Pancreas (tissue), 10 donors: ENCODE data around the gene CD83. TPM values are rescaled to one million over a fixed set of nuclear protein-coding genes. Genes with fewer than 3 reads are reported as not detected.

Experiments used
- ATAC-seq, 4 donors: fragments of 200-7000 bp; cut with Tn5 transposase; one replicate each; pipeline versions ENCODE4 v1.8.0 to v1.9.1; 2020; ENCODE audit warnings: mild to moderate bottlenecking in 4 of 4, moderate library complexity in 4 of 4
- DNase-seq, 6 donors: peaks; one replicate each; pipeline ENCODE4 v3.0.0-alpha.2; 2020
- FAIRE-seq: peaks from 2 replicates; lab custom pipeline; 2012; peaks lifted over from hg19 to GRCh38; lab: Jason Lieb, UNC
- H3K27ac ChIP-seq, 4 donors: fragments of 200-600 bp; sonication (generic); 1 replicate in 3 of 4; 2 replicates in 1 of 4; pipeline versions ENCODE4 v1.5.0 to v1.8.0; 2020
- H3K27me3 ChIP-seq, 4 donors: fragments of 200-600 bp; one replicate each; pipeline ENCODE4 v1.8.0; 2021
- H3K36me3 ChIP-seq, 3 donors: fragments of 200-600 bp; sonication (generic) in 1 of 3; one replicate each; pipeline versions ENCODE4 v1.5.0 to v1.8.0; 2020 to 2021
- H3K4me1 ChIP-seq, 3 donors: fragments of 200-600 bp; one replicate each; pipeline ENCODE4 v1.8.0; 2021
- H3K4me3 ChIP-seq, 4 donors: fragments of 200-600 bp; sonication (generic) in 2 of 4; one replicate each; pipeline versions ENCODE4 v1.5.0 to v1.8.0; 2020 to 2021
- H3K9me3 ChIP-seq, 4 donors: fragments of 200-600 bp; one replicate each; pipeline ENCODE4 v1.8.0; 2021
- CTCF ChIP-seq, 4 donors: fragments of 200-600 bp; sonication (generic) in 3 of 4; IDR thresholded peaks; one replicate each; pipeline versions ENCODE4 v1.5.0 to v1.8.0; 2021; ENCODE audit warnings: antibody characterized with exemption in 4 of 4
- WGBS, 2 donors: extraction: QIAGEN DNeasy Blood & Tissue Kit; methylation state at CpG; one replicate each; pipeline ENCODE4 v1.1.7; 2013; 5-methylcytosine and 5-hydroxymethylcytosine counted together
- intact Hi-C, 3 donors: fragments of 100-400 bp; cut with DNase I; formaldehyde crosslinking; loops; one replicate each; pipeline versions ENCODE4 v1.11.1 to v1.14.2; 2022
- polyA plus RNA-seq, 2 donors: library from polyadenylated mRNA; stranded (reverse); fragments of 200-250 nt; gene quantifications; one replicate each; pipeline ENCODE4 v1.2.3, GENCODE V29; 2013
- total RNA-seq, 6 donors: library from RNA; stranded (reverse); fragmentation: NEBNext Ultra II Directional in 4 of 6; extraction: Animal tissue kit (Norgen Biotek cat#: 25700) in 4 of 6; gene quantifications; one replicate each; pipeline versions ENCODE4 v1.2.1 to v1.2.4, GENCODE V29; 2021 to 2023
- donor health status: healthy with polysubstance abuse.
- donor health status: DM: no; HTN: no; CAD: no; lungs with moderate emphysema.
- donor health status: DM: no; HTN: no; CAD: no.
- donor health status: control.
- donor health status: control.
- donor health status: Bipolar disorder and iron deficiency.
- donor health status: DM: yes; HTN: yes; CAD: no.
- donor health status: DM: no; HTN: no; CAD: no.
- donor health status: DM: no; HTN: no; CAD: no.
- donor health status: DM: yes; HTN: yes; CAD: no.

CD83 gene
- total and polyA plus RNA-seq, 8 donors = 0.72 to 5.1 (median 1.3) TPM

- FAIRE-seq = no peak
Measured at GRCh38 chr6:14105547-14105946, 12.0 kb upstream of the CD83 start.

GRCh38 chr6:14107000-14107399, 10.6 kb upstream of the CD83 start:
- FAIRE-seq (no peak), ATAC-seq (no peak), DNase-seq (no peak)
- intact Hi-C loops = no loop called here
- no peak overlapping the region for H3K27ac ChIP-seq
- no peak overlapping the region for H3K4me3 ChIP-seq
- H3K9me3 ChIP-seq = no peaks in the 10 kb centered on the region
- no peak for TF ChIP-seq CTCF (IDR thresholded peaks at IDR 0.05)
- no peaks in the 10 kb centered on the region for H3K4me1 ChIP-seq
- no peaks in the 10 kb centered on the region for H3K27me3 ChIP-seq
- no peaks in the 10 kb centered on the region for H3K36me3 ChIP-seq

More at GRCh38 chr6:14105547-14105946, 12.0 kb upstream of the CD83 start:
- no peaks in the 10 kb centered on the region for H3K27me3 ChIP-seq
- H3K27ac ChIP-seq = no peak overlapping the region
- no peak overlapping the region for H3K4me3 ChIP-seq
- H3K9me3 ChIP-seq = no peaks in the 10 kb centered on the region
- no peak for TF ChIP-seq CTCF (IDR thresholded peaks at IDR 0.05)
- DNase-seq (no peak), ATAC-seq (no peak)
- no peaks in the 10 kb centered on the region for H3K36me3 ChIP-seq
- intact Hi-C loops = no loop called here
- 38 to 72% methylated on average over 1 of the region's 1 CpG for WGBS, 2 donors
- H3K4me1 ChIP-seq = no peaks in the 10 kb centered on the region

GRCh38 chr6:14107711-14108494, 9.7 kb upstream of the CD83 start:
- WGBS, 2 donors = 72 to 85% methylated on average over 5 of the region's 5 CpGs
- H3K9me3 ChIP-seq = no peaks in the 10 kb centered on the region
- FAIRE-seq = no peak
- H3K4me1 ChIP-seq = no peaks in the 10 kb centered on the region
- ATAC-seq = no peak
- DNase-seq = no peak
- H3K4me3 ChIP-seq = no peak overlapping the region
- H3K27ac ChIP-seq = no peak overlapping the region
- intact Hi-C loops = no loop called here
- no peaks in the 10 kb centered on the region for H3K27me3 ChIP-seq
- TF ChIP-seq CTCF (IDR thresholded peaks at IDR 0.05) = no peak
- no peaks in the 10 kb centered on the region for H3K36me3 ChIP-seq

GRCh38 chr6:14108571-14109410, 8.8 kb upstream of the CD83 start:
- H3K27me3 ChIP-seq = no peaks in the 10 kb centered on the region
- peak in 1 of 6 donors; percentile 39 for DNase-seq
- peak in 2 of 4 donors; percentile 76 to 92 for ATAC-seq
- intact Hi-C loops = no loop called here
- no peak overlapping the region for H3K4me3 ChIP-seq
- peak overlapping the region in 1 of 4 donors; percentile 47 for H3K27ac ChIP-seq
- no peaks in the 10 kb centered on the region for H3K4me1 ChIP-seq
- H3K9me3 ChIP-seq = no peaks in the 10 kb centered on the region
- TF ChIP-seq CTCF (IDR thresholded peaks at IDR 0.05) = no peak
- H3K36me3 ChIP-seq = no peaks in the 10 kb centered on the region
- FAIRE-seq = no peak
- WGBS, 2 donors = 56 to 62% methylated on average over 14 of the region's 14 CpGs
